K562 (cell line): ENCODE measurements around the gene TP73. TPM values are rescaled to one million over a fixed set of nuclear protein-coding genes. Genes with fewer than 3 reads are reported as not detected.

Experiments used
- ATAC-seq: fragments of 200-7000 bp; cut with Tn5 transposase; 3 replicates; pipeline ENCODE4 v1.9.1; 2020; ENCODE audit warnings: moderate library complexity
- BruUV-seq: library from RNA; stranded (reverse); fragments of 400-500 nt; replicated peaks from 2 replicates; lab custom pipeline; 2021; lab: Mats Ljungman, UMichigan
- CTCF ChIA-PET: fragments of 300-600 bp; formaldehyde crosslinking; extraction: SDS; loops from one replicate; lab custom pipeline; 2021; ENCODE audit warnings: low intra/inter-chr PET ratio; lab: Yijun Ruan, JAX
- POLR2A ChIA-PET: fragments of 300-600, 350-650 bp; sonication (Branson Sonifier 250); formaldehyde crosslinking; extraction: SDS; loops from one replicate; lab custom pipeline; 2021; ENCODE audit warnings: antibody characterized with exemption, inconsistent platforms; lab: Yijun Ruan, JAX
- DNase-seq, 4 experiments: peaks; one replicate each; pipeline versions ENCODE4 v3.0.0 to v3.0.0-alpha.2; 2011 to 2018; ENCODE audit warnings: low spot score in 3 of 4, mixed read lengths in 3 of 4; ENCODE audit errors: extremely low read depth in 1 of 4
- FAIRE-seq: peaks from 2 replicates; lab custom pipeline; 2011; peaks lifted over from hg19 to GRCh38; lab: Jason Lieb, UNC
- H2AFZ ChIP-seq: 2 replicates; pipeline ENCODE4 v1.6.0; 2011; ENCODE audit warnings: low read depth, low read length, control low read depth, inconsistent platforms
- H3K27ac ChIP-seq: fragments of 200-600 bp; 3 replicates; pipeline ENCODE4 v1.8.0; 2011; ENCODE audit warnings: low read depth, mild to moderate bottlenecking, control low read depth, inconsistent platforms, low read length, moderate library complexity, mixed read lengths; ENCODE audit errors: extremely low read depth
- H3K27me3 ChIP-seq, 2 experiments: fragments of 300-600 bp in 1 of 2; 2 replicates in 1 of 2; 3 replicates in 1 of 2; pipeline versions ENCODE4 v1.6.0 to v1.8.0; 2011; ENCODE audit warnings: inconsistent platforms in 2 of 2, low read length in 2 of 2, mild to moderate bottlenecking in 1 of 2, mixed read lengths in 1 of 2, moderate library complexity in 1 of 2; ENCODE audit not compliant: control insufficient read depth in 2 of 2, insufficient read depth in 2 of 2
- H3K36me3 ChIP-seq: fragments of 300-600 bp; 3 replicates; pipeline ENCODE4 v1.8.0; 2011; ENCODE audit warnings: mild to moderate bottlenecking, low read length, inconsistent platforms; ENCODE audit not compliant: control insufficient read depth, insufficient read depth
- H3K4me1 ChIP-seq, 2 experiments: fragments of 200-600 bp in 1 of 2; replicated peaks in 1 of 2; 2 replicates in 1 of 2; 3 replicates in 1 of 2; pipeline versions ENCODE4 v1.5.1 to v1.8.0; 2011; ENCODE audit warnings: inconsistent platforms in 2 of 2, low read length in 2 of 2, mild to moderate bottlenecking in 1 of 2, mixed read lengths in 1 of 2, moderate library complexity in 1 of 2; ENCODE audit not compliant: control insufficient read depth in 2 of 2, insufficient read depth in 2 of 2
- H3K4me2 ChIP-seq: 2 replicates; pipeline ENCODE4 v1.6.1; 2011; ENCODE audit warnings: low read length, control low read depth, inconsistent platforms, mixed read lengths; ENCODE audit not compliant: insufficient read depth
- H3K4me3 ChIP-seq: fragments of 200-600 bp; sonication (generic), shearing (Covaris generic); 2 replicates; pipeline ENCODE4 v1.5.1; 2016; ENCODE audit warnings: control low read depth, inconsistent platforms
- H3K79me2 ChIP-seq: fragments of 200-600 bp; 3 replicates; pipeline ENCODE4 v1.8.0; 2011; ENCODE audit warnings: low read length, inconsistent platforms; ENCODE audit not compliant: control insufficient read depth, insufficient read depth
- H3K9ac ChIP-seq, 2 experiments: 2 replicates each; pipeline versions ENCODE4 v1.6.0 to v1.6.1; 2011; ENCODE audit warnings: low read depth in 2 of 2, low read length in 2 of 2, control low read depth in 1 of 2, inconsistent platforms in 1 of 2, mild to moderate bottlenecking in 1 of 2, mixed read lengths in 1 of 2; ENCODE audit not compliant: insufficient read depth in 1 of 2
- H3K9me1 ChIP-seq: one replicate; pipeline ENCODE4 v1.6.0; 2011; ENCODE audit warnings: inconsistent platforms, mild to moderate bottlenecking, low read length, moderate library complexity; ENCODE audit not compliant: control insufficient read depth, insufficient read depth
- H3K9me3 ChIP-seq: replicated peaks from 2 replicates; pipeline ENCODE4 v1.5.1; 2011; ENCODE audit warnings: low read depth, low read length, inconsistent platforms; ENCODE audit not compliant: control insufficient read depth, insufficient read depth
- H4K20me1 ChIP-seq: replicated peaks from 2 replicates; pipeline ENCODE4 v1.6.1; 2011; ENCODE audit warnings: low read length, inconsistent platforms, mixed read lengths; ENCODE audit not compliant: control insufficient read depth, insufficient read depth
- CBX5 ChIP-seq: IDR thresholded peaks from 2 replicates; pipeline ENCODE4 v1.6.1; 2014; ENCODE audit warnings: low read depth, borderline replicate concordance
- CC2D1A ChIP-seq: fragments of 450-650 bp; IDR thresholded peaks from 2 replicates; pipeline ENCODE4 v1.6.1; 2017; ENCODE audit warnings: mild to moderate bottlenecking
- ETV5 ChIP-seq: sonication (generic); formaldehyde crosslinking; IDR thresholded peaks from 2 replicates; pipeline ENCODE4 v1.4.0; 2020; ENCODE audit warnings: low read depth, mild to moderate bottlenecking, missing genetic modification reagents
- HIVEP1 ChIP-seq: fragments of 250-450 bp; sonication (Bioruptor Pico); IDR thresholded peaks from 2 replicates; pipeline ENCODE4 v1.4.0; 2020; ENCODE audit warnings: mild to moderate bottlenecking
- MYNN ChIP-seq, 2 experiments: sonication (generic); formaldehyde crosslinking in 1 of 2; IDR thresholded peaks; 2 replicates each; pipeline versions ENCODE4 v1.5.0 to v1.6.1; 2016 to 2020; ENCODE audit warnings: antibody characterized with exemption in 1 of 2, missing genetic modification reagents in 1 of 2
- RBM17 ChIP-seq: fragments of 200-400 bp; formaldehyde crosslinking; IDR thresholded peaks from 2 replicates; pipeline ENCODE4 v1.6.1; 2017; ENCODE audit warnings: low read depth, mild to moderate bottlenecking, low read length, borderline replicate concordance
- RBM34 ChIP-seq: fragments of 200-400 bp; formaldehyde crosslinking; IDR thresholded peaks from 2 replicates; pipeline ENCODE4 v1.6.1; 2018; ENCODE audit warnings: low read length, borderline replicate concordance; ENCODE audit not compliant: insufficient read depth
- TFE3 ChIP-seq: fragments of 450-650 bp; formaldehyde crosslinking; IDR thresholded peaks from 2 replicates; pipeline ENCODE4 v1.4.0; 2020; ENCODE audit warnings: mild to moderate bottlenecking, mixed read lengths
- WGBS: fragments of 100-300 bp; shearing (Covaris generic); methylation state at CpG from one replicate; pipeline ENCODE4 v1.1.6; 2016; ENCODE audit warnings: low coverage, mixed read lengths; ENCODE audit not compliant: insufficient coverage; ENCODE audit errors: missing lambda C conversion rate; 5-methylcytosine and 5-hydroxymethylcytosine counted together
- in situ Hi-C: fragments of 300-500 bp; cut with MboI; formaldehyde crosslinking; loops from 4 replicates; pipeline ENCODE4 v1.15.0; 2018; ENCODE audit warnings: inconsistent platforms, mixed read lengths
- intact Hi-C: fragments of 100-400 bp; cut with micrococcal nuclease; formaldehyde crosslinking; loops from 2 replicates; pipeline ENCODE4 v1.14.2; 2022
- polyA plus RNA-seq, 8 experiments: library from polyadenylated mRNA; depleted of rRNA in 4 of 8; stranded (reverse) in 5 of 8; unstranded in 3 of 8; fragments of >200 nt; fragmentation: Nextera tagmentation in 2 of 8; fragmentation: Illumina TruSeq in 1 of 8; extraction: Ambion mirVana in 2 of 8; extraction: Trizol in 1 of 8; gene quantifications; 2 replicates each; pipeline versions ENCODE4 v1.2.1 to v1.2.3, GENCODE V29; 2011 to 2014; ENCODE audit warnings: inconsistent platforms in 1 of 8, missing spikeins in 1 of 8
- total RNA-seq, 7 experiments: library from RNA; depleted of rRNA in 6 of 7; stranded (reverse); fragments of >200 nt in 6 of 7; fragmentation: Illumina TruSeq in 2 of 7; extraction: Trizol in 2 of 7; gene quantifications; 2 replicates each; pipeline versions ENCODE4 v1.2.1 to v1.2.3, GENCODE V29; 2011 to 2021; ENCODE audit warnings: low replicate concordance in 1 of 7
- TF ChIP-seq, protein P1 (sequence below): fragments of 450-650 bp; formaldehyde crosslinking; IDR thresholded peaks from 2 replicates; pipeline ENCODE4 v1.4.0; 2022; ENCODE audit warnings: missing genetic modification characterization

Gene TP73
- total and polyA plus RNA-seq, 9 of the 15 experiments (the other 6 are each of a cell fraction or from before 2014, with no cell fraction given), result 0.07 to 1.6 (median 0.40) TPM; not detected in 2

- TF ChIP-seq, protein P1, sequence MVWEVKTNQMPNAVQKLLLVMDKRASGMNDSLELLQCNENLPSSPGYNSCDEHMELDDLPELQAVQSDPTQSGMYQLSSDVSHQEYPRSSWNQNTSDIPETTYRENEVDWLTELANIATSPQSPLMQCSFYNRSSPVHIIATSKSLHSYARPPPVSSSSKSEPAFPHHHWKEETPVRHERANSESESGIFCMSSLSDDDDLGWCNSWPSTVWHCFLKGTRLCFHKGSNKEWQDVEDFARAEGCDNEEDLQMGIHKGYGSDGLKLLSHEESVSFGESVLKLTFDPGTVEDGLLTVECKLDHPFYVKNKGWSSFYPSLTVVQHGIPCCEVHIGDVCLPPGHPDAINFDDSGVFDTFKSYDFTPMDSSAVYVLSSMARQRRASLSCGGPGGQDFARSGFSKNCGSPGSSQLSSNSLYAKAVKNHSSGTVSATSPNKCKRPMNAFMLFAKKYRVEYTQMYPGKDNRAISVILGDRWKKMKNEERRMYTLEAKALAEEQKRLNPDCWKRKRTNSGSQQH (CRISPR knock-in tag), result no peak
- TF ChIP-seq MYNN (IDR thresholded peaks at IDR 0.05) (no peak), MYNN (CRISPR knock-in tag; IDR thresholded peaks at IDR 0.05) (no peak), CC2D1A (no peak), RBM34 (no peak), RBM17 (no peak), CBX5 (no peak), HIVEP1 (no peak)
These were observed 936 bp downstream of the TP73 start (continued) for GRCh38 chr1:3653286-3653618.

DNA sequence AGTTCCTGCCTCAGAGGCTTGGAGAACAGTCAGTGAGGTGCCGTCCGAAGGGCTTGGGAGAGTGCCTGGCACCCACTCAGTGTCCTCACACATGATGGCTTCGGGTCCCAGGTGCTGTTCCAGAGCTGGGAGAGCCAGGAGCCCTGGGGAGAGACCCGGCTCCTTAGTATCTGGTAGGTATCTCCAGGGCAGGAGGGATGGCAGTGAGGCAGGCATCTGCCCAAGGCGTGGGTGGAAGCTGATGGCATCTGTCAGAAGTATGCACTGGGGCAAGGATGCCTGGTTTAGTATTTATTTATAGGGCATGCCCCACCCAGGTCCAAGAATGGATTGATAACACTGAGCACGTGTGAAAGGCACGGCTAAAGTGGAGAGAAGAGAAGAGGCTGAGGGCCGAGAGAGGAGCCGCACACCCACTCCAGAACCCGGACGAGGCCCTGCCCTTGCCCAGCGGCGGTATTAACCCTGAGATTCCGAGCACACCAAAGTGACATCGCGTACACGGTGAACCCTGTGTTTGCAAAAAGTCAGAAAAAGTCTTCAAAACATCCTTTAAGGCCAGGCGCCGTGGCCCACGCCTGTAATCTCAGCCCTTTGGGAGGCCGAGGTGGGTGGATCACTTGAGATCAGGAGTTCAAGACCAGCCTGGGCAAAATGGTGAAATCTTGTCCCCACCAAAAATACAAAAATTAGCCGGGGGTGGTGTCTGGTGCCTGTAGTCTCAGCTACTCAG is 2.4 kb downstream of the TP73 start:
- H3K4me2 ChIP-seq, result no peak overlapping the region
- ChIA-PET POLR2A (interaction anchor here (0.9 to 1.6 kb wide), 6 partner anchors 14 to 149 kb away, joined by 3 to 5 read pairs (median 4); no protein-coding TSS in a partner anchor), CTCF (no interaction called here)
- peaks cover 3% of the 10 kb centered on the region for H4K20me1 ChIP-seq
- no peak overlapping the region for H3K9ac ChIP-seq
- DNase-seq, result no peak
- in situ Hi-C loops, result no loop called here
- H3K9me3 ChIP-seq, result no peaks in the 10 kb centered on the region
- peaks cover 50 to 63% of the 10 kb centered on the region in 2 experiments for H3K27me3 ChIP-seq
- no peak overlapping the region for H3K4me3 ChIP-seq
- no peaks in the 10 kb centered on the region for H3K36me3 ChIP-seq
- peaks cover 5 to 37% of the 10 kb centered on the region in 2 experiments for H3K4me1 ChIP-seq
- ATAC-seq, result no peak
- H2AFZ ChIP-seq, result no peak overlapping the region
- 26% methylated on average over 22 of the region's 22 CpGs for WGBS
- intact Hi-C loops, result no loop called here
- BruUV-seq, result no TSS peak
- H3K27ac ChIP-seq, result no peak overlapping the region
- H3K79me2 ChIP-seq, result 0 out of 3 replicates have a peak, but pooled peaks cover under 1% of the 10 kb centered on the region
- H3K9me1 ChIP-seq, result no peaks in the 10 kb centered on the region
- no peak for FAIRE-seq
- no peak for TF ChIP-seq ETV5 (CRISPR knock-in tag)
- TF ChIP-seq TFE3 (CRISPR knock-in tag), result no peak
